GM12874 (cell line): ENCODE results near the gene HADHA.

ENCODE experiments used
- CTCF ChIP-seq: IDR thresholded peaks from 2 replicates; pipeline ENCODE4 v1.5.1; 2011; ENCODE audit warnings: low read depth, mild to moderate bottlenecking, control low read depth, low read length, moderate library complexity; ENCODE audit not compliant: insufficient read depth

Gene HADHA

DNA sequence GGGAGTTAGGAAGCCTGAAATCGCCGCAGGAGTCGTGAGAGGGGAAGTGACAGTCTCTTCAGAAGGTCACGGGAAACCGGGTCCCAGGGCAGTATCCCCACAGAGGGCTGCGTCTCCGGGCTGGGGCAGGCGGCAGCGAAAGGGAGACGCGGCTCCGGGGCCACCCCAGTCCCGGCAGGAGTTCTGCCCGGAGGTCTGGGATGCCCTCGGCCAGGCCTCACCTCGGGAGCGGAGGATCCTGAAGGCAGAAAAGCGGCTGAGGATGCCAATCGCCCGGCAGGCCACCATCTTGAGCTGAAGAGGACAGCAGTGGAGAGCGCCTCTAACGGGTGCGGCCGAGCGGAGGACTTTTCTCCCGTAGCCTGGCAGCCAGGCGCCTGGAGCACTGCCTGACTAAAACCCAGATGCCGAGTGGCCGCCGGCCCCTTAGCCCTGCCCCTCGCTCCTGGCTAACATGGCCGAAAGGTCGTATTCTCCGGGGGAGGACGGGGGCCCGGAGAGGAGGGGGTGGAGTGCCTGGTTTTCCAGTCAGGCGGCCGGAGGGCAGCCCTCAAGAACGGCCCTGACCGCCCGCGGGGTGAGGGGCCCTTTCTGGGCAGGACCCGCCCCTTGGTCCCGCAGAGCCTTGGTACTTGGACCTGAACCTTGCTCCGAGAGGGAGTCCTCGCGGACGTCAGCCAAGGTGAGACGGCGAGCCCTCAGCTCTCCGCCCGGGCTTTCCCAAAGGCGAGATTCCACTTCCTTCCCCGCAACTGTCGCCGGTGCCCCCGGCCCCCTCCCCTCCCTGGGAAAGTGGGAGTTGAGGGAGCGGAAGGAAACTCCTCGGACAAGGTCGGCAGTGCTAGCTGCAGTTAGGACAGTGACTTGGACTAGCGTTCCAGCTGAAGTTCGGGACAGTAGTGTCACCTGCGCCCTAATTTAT lies at the start of gene HADHA, which contains the start of gene HADHB:
HADHA (minus strand) TSS at position 324 of the 922 bp plus-strand sequence; CDS start at position 288, 36 bp downstream.
HADHB (plus strand) TSS at position 631 of the 922 bp plus-strand sequence. CDS start 9,316 bp downstream, outside the sequence.
- peak; percentile 42 for TF ChIP-seq CTCF

DNA sequence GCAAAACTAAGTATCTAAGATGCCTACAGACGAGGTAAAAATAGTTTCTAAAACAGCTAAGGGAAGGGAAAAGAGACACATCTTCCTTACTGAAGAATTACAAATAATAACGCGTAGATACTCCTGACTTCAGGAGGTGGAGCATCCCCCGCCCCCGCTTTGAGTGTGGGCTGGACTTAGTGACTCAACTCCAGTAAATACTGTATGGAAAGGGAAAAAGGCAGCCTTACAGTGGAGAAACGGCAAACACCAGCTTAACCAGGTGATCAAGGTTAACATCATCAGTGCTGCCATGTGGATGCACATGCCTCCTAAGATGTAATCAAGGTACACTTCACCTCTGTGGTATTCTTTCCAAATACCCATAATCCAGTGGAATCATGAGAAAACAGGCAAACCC lies 48.2 kb upstream of the HADHA start:
- no peak for TF ChIP-seq CTCF

- TF ChIP-seq CTCF = no peak
These were observed 45.6 kb upstream of the HADHA start for GRCh38 chr2:26290001-26290400.

GRCh38 chr2:26285931-26286330 lies 41.5 kb upstream of the HADHA start:
- TF ChIP-seq CTCF = no peak

DNA sequence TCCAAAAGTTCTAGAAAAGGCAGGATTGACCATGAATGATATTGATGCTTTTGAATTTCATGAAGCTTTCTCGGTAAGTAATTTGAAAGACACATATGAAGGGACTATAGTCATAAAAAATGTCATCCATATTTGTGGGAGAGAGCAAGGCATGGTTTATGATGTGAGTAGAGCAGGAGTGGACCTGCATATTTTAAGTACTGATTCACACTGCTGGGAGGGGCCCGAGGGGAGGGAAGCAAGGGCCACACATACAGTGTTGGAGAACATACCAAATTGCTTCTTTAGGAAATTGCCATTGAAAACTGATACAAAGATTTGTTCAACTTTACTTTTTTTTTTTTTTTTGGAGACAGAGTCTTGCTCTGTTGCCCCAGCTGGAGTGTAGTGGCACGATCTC lies 39.7 kb upstream of the HADHA start:
- no peak for TF ChIP-seq CTCF

DNA sequence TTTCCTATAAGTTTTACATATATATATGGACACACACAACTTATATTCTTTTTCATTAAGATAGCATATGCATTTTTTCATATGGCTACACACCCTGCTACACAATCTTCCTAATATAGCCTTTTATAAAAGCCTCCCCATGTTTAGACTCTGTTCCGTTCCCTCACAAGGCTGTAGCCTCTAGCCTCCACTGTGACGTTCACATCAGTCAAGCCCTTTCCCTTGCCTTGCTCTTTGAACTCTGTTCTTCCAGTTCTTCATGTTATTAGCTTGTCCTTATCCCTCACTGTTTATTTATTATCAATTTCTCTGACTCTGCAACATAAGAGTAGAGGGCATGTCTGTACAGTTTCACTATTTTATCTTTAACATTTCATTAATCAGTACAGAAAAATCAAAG lies 39.2 kb upstream of the HADHA start:
- no peak for TF ChIP-seq CTCF

- no peak for TF ChIP-seq CTCF
These were observed 36.8 kb upstream of the HADHA start for GRCh38 chr2:26281226-26281625.
